KMS-11 (cell line): ENCODE data around the gene DIAPH1.

Experiments
- H2AFZ ChIP-seq: fragments of 200-600 bp; sonication (generic); 2 replicates; pipeline ENCODE4 v1.6.1; 2016; ENCODE audit warnings: antibody characterized with exemption, mixed run types, low read depth
- H3K27ac ChIP-seq: fragments of 200-600 bp; sonication (generic); 2 replicates; pipeline ENCODE4 v1.6.1; 2016; ENCODE audit warnings: mild to moderate bottlenecking, mixed run types
- H3K27me3 ChIP-seq: fragments of 200-600 bp; sonication (generic); 2 replicates; pipeline ENCODE4 v1.6.1; 2017; ENCODE audit warnings: mild to moderate bottlenecking, low read depth, mixed run types, moderate library complexity; ENCODE audit not compliant: insufficient read depth
- H3K36me3 ChIP-seq: fragments of 200-600 bp; sonication (generic); 2 replicates; pipeline ENCODE4 v1.6.1; 2017; ENCODE audit warnings: mild to moderate bottlenecking, mixed run types; ENCODE audit not compliant: insufficient read depth
- H3K4me1 ChIP-seq: fragments of 200-600 bp; sonication (generic); 2 replicates; pipeline ENCODE4 v1.6.1; 2016; ENCODE audit warnings: mild to moderate bottlenecking, low read depth, mixed run types; ENCODE audit not compliant: poor library complexity, severe bottlenecking
- H3K4me2 ChIP-seq: fragments of 200-600 bp; sonication (generic); 2 replicates; pipeline ENCODE4 v1.7.0; 2016; ENCODE audit warnings: mild to moderate bottlenecking, mixed run types
- H3K4me3 ChIP-seq: fragments of 200-600 bp; sonication (generic); IDR thresholded peaks from 2 replicates; pipeline ENCODE4 v1.6.1; 2017; ENCODE audit warnings: low read depth, low read length, mixed read lengths; ENCODE audit not compliant: insufficient read depth
- H3K79me2 ChIP-seq: fragments of 200-600 bp; sonication (generic); 2 replicates; pipeline ENCODE4 v1.6.1; 2016; ENCODE audit warnings: low read depth, mixed run types; ENCODE audit not compliant: insufficient read depth
- H3K9ac ChIP-seq: fragments of 200-600 bp; sonication (generic); 2 replicates; pipeline ENCODE4 v1.6.1; 2016; ENCODE audit warnings: mild to moderate bottlenecking, mixed run types
- H4K20me1 ChIP-seq: fragments of 200-600 bp; sonication (generic); 2 replicates; pipeline ENCODE4 v1.6.1; 2016; ENCODE audit warnings: mild to moderate bottlenecking, mixed run types; ENCODE audit not compliant: insufficient read depth
- CTCF ChIP-seq: fragments of 200-600 bp; sonication (generic); conservative IDR thresholded peaks from 2 replicates; pipeline ENCODE4 v1.6.1; 2017; ENCODE audit warnings: low read depth, mild to moderate bottlenecking, antibody characterized with exemption, low read length, moderate library complexity, mixed read lengths

The DIAPH1 gene

DNA sequence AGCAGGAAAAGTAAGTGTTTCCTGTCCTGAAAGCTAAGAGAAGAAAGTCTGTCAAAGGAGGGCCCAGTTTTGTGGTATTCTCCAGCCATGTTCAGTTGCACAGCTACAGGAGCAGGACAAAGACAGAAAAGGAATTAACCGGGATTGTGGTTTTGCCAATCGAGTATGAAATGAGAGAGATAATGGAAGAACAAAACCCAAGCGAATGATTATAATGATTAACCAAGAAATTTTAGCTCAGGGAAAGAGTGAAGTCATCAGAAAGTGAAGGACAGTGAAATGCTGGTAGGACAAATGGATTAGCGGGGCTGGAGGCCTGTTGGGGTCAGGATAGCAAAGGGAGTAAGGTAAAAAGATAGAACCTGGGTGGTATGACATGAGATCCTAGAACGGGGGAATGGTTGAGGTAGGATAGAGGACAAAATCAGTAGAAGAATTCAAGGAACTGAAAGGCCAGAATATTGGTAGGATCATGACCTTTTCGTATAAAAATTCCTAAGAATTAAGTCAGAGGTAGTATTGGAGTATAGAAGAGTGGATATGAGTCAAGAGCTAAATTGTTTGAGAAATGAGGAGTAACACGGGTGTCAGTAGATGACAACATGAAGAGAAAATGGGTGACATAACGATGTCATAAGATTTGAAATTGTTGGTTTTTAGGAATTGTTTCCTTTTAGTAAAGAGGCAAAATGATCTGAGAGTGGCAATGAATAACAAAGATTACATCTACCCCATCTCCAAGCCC lies 52.8 kb downstream of the DIAPH1 start:
- Histone ChIP-seq H3K27me3 (no peaks in the 10 kb centered on the region), H3K36me3 (no peaks in the 10 kb centered on the region), H3K4me1 (peaks cover 12% of the 10 kb centered on the region), H2AFZ (no peak overlapping the region), H3K4me3 (no peak overlapping the region), H3K79me2 (no peaks in the 10 kb centered on the region), H3K9ac (no peak overlapping the region), H3K4me2 (no peak overlapping the region), H3K27ac (no peak overlapping the region), H4K20me1 (no peaks in the 10 kb centered on the region)
- TF ChIP-seq CTCF = no peak

DNA sequence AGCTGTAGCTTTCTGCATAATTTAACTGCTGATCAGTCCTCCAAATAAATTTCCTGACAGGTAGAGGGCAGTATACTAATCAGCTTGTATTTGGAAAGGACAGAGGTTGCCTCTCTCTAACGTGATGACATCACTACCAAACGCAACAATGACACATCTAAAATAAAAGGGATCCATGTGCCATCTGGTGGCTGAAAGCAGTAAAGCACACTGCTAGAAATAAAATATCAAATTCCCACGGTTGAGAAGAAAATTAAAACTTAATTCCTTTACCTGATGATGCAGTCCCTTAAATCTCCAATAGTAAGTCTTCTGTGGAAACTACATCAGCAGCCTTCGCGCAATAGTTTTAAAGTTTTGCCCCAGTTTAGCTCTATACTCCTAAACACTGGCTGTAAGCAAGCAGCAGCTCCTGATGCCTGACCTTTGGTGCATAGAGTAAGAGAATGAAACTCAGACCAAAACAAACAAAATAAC lies 54.5 kb downstream of the DIAPH1 start:
- peak overlapping the region; percentile 92 for H3K27ac ChIP-seq
- TF ChIP-seq CTCF = peak; percentile 97
- peak overlapping the region; percentile 93 for H3K4me2 ChIP-seq
- peak overlapping the region; percentile 68 for H3K9ac ChIP-seq
- H3K4me1 ChIP-seq = peaks cover 12% of the 10 kb centered on the region
- H2AFZ ChIP-seq = peak overlapping the region; percentile 48; the same call in 1 of the 2 replicates
- no peaks in the 10 kb centered on the region for H4K20me1 ChIP-seq
- no peak overlapping the region for H3K4me3 ChIP-seq
- H3K27me3 ChIP-seq = no peaks in the 10 kb centered on the region
- no peaks in the 10 kb centered on the region for H3K36me3 ChIP-seq
- H3K79me2 ChIP-seq = no peaks in the 10 kb centered on the region

DNA sequence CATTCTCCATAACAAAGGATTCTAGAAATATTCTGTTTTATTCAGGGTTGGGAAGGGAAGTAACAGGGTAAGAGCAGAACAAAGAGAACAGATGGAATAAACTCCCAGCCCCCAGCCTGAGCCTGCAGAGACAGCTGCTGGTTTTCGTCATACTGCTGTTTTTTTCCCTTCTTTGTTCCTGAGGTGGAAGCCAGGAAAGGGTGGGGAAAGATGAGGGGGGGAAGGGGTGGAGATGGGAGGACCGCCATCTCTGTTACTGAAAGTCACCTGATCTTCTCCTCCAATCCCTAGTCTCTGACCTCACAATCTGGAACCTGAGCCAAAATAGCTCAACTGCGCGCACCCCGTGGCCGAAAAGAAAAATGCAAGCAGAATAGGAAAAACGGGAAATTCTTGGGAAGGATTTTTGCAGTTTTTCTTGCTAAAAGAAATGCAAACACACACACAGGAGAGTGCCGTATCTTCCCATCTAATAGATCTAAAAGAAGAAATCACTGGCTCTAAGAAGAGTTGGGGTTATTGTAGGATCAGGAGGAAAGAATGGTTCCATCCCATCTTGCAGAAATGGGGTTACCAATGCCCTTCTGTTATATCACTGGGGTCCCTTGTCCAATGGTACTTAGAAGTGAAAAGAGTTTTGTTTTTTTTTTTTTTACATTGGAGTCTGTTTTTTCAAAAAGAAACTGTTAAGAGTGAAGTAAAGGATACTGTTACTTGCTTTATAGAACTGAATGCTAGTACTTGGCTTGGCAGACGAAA lies 57.9 kb downstream of the DIAPH1 start:
- H3K36me3 ChIP-seq = no peaks in the 10 kb centered on the region
- H3K27ac ChIP-seq = no peak overlapping the region
- H4K20me1 ChIP-seq = no peaks in the 10 kb centered on the region
- H3K4me3 ChIP-seq = no peak overlapping the region
- no peak overlapping the region for H3K4me2 ChIP-seq
- no peaks in the 10 kb centered on the region for H3K79me2 ChIP-seq
- TF ChIP-seq CTCF = no peak
- H3K9ac ChIP-seq = no peak overlapping the region
- no peaks in the 10 kb centered on the region for H3K27me3 ChIP-seq
- H2AFZ ChIP-seq = no peak overlapping the region
- peaks cover 12% of the 10 kb centered on the region for H3K4me1 ChIP-seq

DNA sequence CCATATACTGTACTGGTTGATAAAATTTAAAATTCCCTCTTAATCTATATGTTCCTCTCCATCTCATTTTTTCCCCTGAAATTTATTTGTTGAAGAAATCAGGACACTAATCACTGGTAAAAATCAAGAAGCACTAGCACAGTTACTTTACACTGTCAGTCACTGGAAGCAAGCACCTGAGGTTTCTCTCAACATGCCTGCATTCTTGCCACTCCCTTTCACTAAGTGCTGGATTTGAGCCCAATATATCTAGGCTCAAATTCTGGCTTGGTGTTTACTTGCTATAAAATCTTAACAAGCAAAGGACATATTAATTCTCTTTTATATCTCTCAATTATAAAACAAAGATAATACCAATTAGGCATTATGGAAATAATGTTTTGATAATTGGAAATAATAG lies 58.6 kb downstream of the DIAPH1 start:
- no peaks in the 10 kb centered on the region for H3K79me2 ChIP-seq
- H3K4me1 ChIP-seq = peaks cover 12% of the 10 kb centered on the region
- no peak overlapping the region for H3K9ac ChIP-seq
- no peak overlapping the region for H3K27ac ChIP-seq
- no peaks in the 10 kb centered on the region for H3K36me3 ChIP-seq
- H3K4me2 ChIP-seq = no peak overlapping the region
- H3K27me3 ChIP-seq = no peaks in the 10 kb centered on the region
- H4K20me1 ChIP-seq = no peaks in the 10 kb centered on the region
- TF ChIP-seq CTCF = no peak
- no peak overlapping the region for H3K4me3 ChIP-seq
- no peak overlapping the region for H2AFZ ChIP-seq
